ENCODE results near the gene ERCC4. TPM values are rescaled to one million over a fixed set of nuclear protein-coding genes. Genes with fewer than 3 reads are reported as not detected.

ERCC4 gene
- total RNA-seq, 1 donor from 2014 or later, result 13.9 TPM

Other genes starting within 250 kb of the ERCC4 start
- 24.5 and 32.5 TPM in 2 replicates for gene MRTFB, start 151.2 kb downstream of the ERCC4 start, total RNA-seq